NCI-H2029 treated with DMSO at 0.1 percent for 48 hours (cell line): Measurements from ENCODE around the gene NCAPG2.
"Not testable (repeated sequence)": the region's sequence is repeated elsewhere in the genome, so short reads cannot be mapped to it uniquely, and the experiment has no call there.

ENCODE experiments used
- DNase-seq: peaks from one replicate; lab custom pipeline; 2025; lab: John Stamatoyannopoulos, UW

NCAPG2 gene

GRCh38 chr7:158705234-158705850, 738 bp upstream of the NCAPG2 start:
- DNase-seq: no peak

GRCh38 chr7:158703679-158704523, 703 bp downstream of the NCAPG2 start:
- DNase-seq: not testable (repeated sequence)

- DNase-seq: no peak
These were observed 1.7 kb downstream of the NCAPG2 start for GRCh38 chr7:158702944-158703343.

GRCh38 chr7:158702196-158702595, 2.4 kb downstream of the NCAPG2 start:
- no peak for DNase-seq

GRCh38 chr7:158700008-158700407, 4.6 kb downstream of the NCAPG2 start:
- no peak for DNase-seq

GRCh38 chr7:158699341-158699740, 5.3 kb downstream of the NCAPG2 start:
- no peak for DNase-seq

GRCh38 chr7:158698657-158699195, 5.9 kb downstream of the NCAPG2 start:
- no peak for DNase-seq

GRCh38 chr7:158697597-158697996, 7.0 kb downstream of the NCAPG2 start:
- DNase-seq: not testable (repeated sequence)

GRCh38 chr7:158695726-158696452, 8.7 kb downstream of the NCAPG2 start:
- peak; percentile 23 for DNase-seq

- no peak for DNase-seq
These were observed 9.5 kb downstream of the NCAPG2 start for GRCh38 chr7:158695056-158695455.

GRCh38 chr7:158694650-158695049, 10.0 kb downstream of the NCAPG2 start:
- no peak for DNase-seq

- DNase-seq: no peak
These were observed 15.1 kb downstream of the NCAPG2 start for GRCh38 chr7:158689488-158689887.

- DNase-seq: no peak
These were observed 17.2 kb downstream of the NCAPG2 start for GRCh38 chr7:158687406-158687805.

- no peak for DNase-seq
These were observed 18.9 kb downstream of the NCAPG2 start for GRCh38 chr7:158685693-158686092.

- DNase-seq: no peak
These were observed 20.3 kb downstream of the NCAPG2 start for GRCh38 chr7:158684329-158684728.

GRCh38 chr7:158683541-158683940, 21.1 kb downstream of the NCAPG2 start:
- DNase-seq: no peak

- no peak for DNase-seq
These were observed 22.1 kb downstream of the NCAPG2 start for GRCh38 chr7:158682456-158682855.

GRCh38 chr7:158680754-158681153, 23.9 kb downstream of the NCAPG2 start:
- no peak for DNase-seq

- DNase-seq: no peak
These were observed 27.7 kb downstream of the NCAPG2 start for GRCh38 chr7:158676906-158677305.

GRCh38 chr7:158676171-158676840, 28.3 kb downstream of the NCAPG2 start:
- no peak for DNase-seq

GRCh38 chr7:158672975-158673374, 31.6 kb downstream of the NCAPG2 start:
- DNase-seq: no peak

- not testable (repeated sequence) for DNase-seq
These were observed 36.5 kb downstream of the NCAPG2 start for GRCh38 chr7:158668086-158668485.
